Stimulated activated CD8-positive, alpha-beta memory T cell treated with anti-CD3 and anti-CD28 coated beads, Interleukin-4, amount 100 ng/mL, for 4 hours (primary cell): Measurements from ENCODE around the gene MTF2.

Experiments used
- DNase-seq, 2 donors: peaks; one replicate each; pipeline ENCODE4 v3.0.0-alpha.2; 2020; ENCODE audit warnings: low read depth in 2 of 2, low spot score in 1 of 2

Gene MTF2

GRCh38 chr1:93082313-93082712, 3.2 kb downstream of the MTF2 start:
- DNase-seq, result no peak

DNA sequence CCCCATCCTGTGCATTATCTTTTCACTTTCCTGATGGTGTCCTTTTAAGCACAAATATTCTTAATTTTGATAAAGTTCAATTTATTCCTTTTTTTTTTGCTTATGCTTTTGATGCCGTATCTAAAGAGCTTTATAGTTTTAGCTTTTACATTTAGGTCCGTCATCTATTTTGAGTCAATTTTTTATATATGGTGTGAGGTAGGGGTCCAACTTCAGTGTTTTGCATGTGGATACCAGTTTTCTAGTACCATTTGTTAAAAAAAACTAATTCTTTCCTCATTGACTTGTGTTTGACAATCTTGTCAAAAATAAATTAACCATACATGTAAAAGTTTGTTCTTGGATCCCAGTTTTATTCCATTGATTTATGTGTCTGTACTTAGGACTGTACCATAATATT, 4.9 kb downstream of the MTF2 start:
- DNase-seq, result no peak

- no peak for DNase-seq
Measured at GRCh38 chr1:93087532-93087931, 8.4 kb downstream of the MTF2 start.

GRCh38 chr1:93093332-93094006, 14.4 kb downstream of the MTF2 start:
- no peak for DNase-seq

- no peak for DNase-seq
Measured at GRCh38 chr1:93095804-93096585, 16.9 kb downstream of the MTF2 start.

GRCh38 chr1:93102142-93102541, 23.1 kb downstream of the MTF2 start:
- DNase-seq, result no peak

GRCh38 chr1:93106226-93106625, 27.1 kb downstream of the MTF2 start:
- DNase-seq, result no peak

DNA sequence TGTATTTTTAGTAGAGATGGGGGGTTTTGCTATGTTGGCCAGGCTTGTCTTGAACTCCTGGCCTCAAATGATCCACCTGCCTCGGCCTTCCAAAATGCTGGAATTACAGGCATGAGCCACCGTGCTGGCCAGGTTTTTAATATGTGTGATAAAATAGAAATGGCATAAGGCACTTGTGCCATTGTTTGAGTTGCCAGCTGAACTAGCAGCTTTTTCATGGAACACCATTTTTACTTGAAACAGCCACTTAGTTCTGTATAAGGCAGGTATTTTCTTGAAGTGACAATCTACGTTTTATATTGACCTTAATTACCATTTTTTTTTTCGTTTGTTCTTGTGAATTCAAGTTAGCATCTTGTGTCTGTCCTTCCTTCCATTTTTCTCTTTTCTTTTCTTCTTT, 28.3 kb downstream of the MTF2 start:
- DNase-seq, result no peak

DNA sequence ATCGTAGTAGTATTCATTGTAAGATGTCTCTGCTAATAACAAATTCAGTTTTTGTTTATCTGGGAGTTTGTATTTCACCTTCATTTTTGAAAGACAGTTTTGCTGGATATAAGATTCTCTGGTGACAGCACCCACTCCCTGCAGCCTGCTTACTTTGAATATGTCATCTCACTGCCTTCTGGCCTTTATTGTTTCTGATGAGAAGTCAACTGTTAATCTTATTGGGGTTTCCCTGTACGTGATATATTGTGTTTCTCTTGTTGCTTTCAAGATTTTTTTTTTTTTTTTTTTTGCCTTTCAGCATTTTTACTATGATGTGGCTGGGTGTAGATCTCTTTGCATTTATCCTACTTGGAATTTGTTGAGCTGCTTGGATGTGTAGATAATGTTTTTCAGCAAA, 29.3 kb downstream of the MTF2 start:
- no peak for DNase-seq

GRCh38 chr1:93109578-93109977, 30.5 kb downstream of the MTF2 start:
- no peak for DNase-seq

- DNase-seq, result no peak
Measured at GRCh38 chr1:93111065-93111464, 32.0 kb downstream of the MTF2 start.

DNA sequence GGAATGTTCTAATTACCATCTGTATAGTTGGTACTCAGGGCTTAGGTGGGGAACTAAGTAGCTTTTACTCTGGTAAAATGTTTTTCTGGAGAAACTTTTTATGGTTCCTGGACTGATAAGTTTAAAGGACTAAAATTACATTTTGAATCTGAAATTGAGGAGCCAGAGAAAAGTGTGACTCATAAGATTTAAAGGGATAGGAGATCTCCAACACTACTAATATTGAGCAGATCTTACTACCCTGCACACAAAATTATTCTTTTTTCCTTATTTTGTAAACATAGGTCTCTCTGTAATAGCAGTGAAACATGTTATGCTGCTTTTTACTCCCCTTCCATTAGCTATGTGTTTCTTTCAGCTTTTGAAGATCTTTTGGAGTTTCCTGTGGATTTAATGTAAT, 32.5 kb downstream of the MTF2 start:
- no peak for DNase-seq

DNA sequence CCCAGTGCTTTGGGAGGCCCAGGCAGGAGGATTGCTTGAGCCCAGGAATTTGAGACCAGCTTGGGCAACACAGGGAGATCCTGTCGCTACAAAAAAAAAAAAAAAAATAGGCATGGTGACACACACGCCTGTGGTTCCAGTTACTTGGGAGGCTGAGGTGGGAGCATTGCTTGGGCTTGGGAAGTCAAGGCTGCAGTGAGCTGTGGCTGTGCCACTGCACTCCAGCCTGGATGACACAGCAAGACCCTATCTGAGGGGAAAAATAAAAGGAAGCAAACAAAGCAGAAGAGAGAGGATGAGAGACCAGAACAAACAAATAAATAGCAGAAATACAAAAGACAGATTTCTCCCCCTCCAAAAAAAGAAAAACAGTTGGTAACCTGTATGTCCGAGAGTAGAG, 34.0 kb downstream of the MTF2 start:
- DNase-seq, result no peak

GRCh38 chr1:93114391-93114790, 35.3 kb downstream of the MTF2 start:
- no peak for DNase-seq

GRCh38 chr1:93120614-93121013, 41.5 kb downstream of the MTF2 start:
- no peak for DNase-seq

DNA sequence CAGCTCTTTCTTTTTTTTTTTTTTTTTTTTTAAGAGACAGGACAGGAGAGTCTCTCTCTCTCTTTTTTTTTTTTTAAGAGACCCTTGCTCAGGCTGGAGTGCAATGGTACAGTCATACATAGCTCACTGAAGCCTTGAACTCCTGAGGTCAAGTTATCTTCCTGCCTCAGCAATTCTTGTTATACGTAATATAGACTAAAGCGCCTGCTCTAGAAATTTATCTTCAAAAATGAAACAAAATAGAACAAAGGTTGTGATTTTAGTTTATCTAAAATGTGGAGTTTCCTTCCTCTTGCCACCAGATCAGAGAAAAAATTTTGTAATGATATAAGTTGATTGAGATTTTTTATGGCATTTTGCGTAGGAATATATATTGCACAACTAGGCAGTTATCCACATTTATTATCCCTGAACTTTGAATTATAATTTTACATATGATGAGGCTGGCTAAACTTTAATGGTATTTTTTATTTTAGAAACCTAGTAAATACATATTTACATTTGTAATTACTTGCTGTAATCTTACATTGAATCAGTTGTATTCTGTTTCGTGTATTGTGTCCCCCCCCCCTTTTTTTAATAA, 44.2 kb downstream of the MTF2 start:
- DNase-seq, result no peak

DNA sequence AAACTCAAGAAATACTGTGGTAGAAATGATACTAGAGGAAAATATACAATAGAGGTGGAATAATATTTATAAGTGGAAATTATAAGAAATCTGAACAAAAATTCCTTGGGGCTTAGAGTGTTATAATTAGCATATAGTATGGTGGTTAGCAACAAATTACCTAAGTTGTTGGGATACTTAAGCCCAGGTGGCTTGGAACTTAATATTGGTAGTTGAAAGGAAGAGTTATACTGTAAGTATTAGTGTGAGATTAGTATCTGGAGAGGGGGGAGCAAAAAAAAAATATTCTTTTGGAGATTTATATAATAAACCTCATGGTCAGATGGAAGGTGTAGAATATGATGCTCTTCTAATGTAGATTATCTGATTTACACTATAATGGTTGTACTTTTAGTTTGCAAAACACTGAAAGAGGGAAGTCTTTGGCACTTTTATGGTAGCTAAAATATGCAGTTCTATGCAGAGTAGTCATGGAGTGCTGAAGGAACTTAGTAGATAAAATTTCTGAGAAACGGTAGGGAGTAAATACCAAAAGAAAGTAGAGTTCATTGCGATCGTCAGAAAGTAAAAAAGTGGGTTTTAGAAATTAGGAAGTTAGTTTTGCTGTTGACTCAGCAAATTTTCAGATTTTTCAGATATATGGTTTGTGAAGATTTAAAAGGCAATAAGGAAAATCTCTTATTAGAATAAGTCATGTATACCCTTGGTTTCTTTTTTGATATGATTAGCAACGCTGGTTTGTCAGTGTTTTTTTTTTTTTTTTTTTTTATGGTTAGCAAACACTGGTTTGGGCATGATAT, 45.7 kb downstream of the MTF2 start:
- DNase-seq, result no peak

DNA sequence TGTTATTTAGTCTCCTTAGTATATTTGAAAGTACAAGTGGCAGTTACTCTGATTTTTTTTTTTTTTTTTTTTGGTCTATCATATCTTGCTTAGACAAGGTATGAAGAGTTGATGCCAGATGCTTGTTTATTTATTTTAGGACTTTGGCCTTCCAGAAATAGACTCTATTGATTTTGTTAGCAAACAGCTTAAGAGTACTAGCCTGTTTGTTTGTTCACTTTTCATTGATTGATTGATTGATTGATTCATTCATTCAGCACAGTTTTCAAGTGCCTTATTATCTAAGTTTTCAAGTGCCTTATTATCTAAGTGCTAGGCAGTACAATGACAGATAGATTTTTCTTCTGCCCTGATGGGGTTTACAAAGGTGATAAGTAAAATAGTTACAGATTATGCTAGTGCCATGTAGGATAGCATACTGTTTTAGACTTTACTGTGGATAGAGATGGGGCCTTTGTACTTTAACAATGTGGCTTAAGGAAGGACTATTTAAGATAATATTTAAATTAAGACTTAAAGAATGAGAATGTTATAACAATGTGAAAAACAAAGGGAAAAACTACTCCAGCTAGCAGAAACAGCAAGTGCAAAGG, 50.5 kb downstream of the MTF2 start:
- no peak for DNase-seq

- no peak for DNase-seq
Measured at GRCh38 chr1:93132638-93133037, 53.6 kb downstream of the MTF2 start.

DNA sequence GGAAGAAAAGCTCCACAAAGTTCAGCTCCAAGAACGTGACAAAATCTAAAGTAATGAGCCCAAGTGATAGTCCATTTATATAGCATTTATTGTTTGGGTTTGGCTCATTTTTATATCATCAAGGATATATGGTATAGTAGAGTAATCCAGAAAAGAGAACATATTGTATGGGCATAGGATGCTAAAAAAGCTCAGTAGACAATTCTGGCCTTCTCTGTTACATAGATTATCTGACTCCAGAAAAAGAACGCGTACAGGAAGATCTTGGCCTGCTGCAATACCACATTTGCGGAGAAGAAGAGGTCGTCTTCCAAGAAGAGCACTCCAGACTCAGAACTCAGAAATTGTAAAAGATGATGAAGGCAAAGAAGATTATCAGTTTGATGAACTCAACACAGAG, 57.4 kb downstream of the MTF2 start:
- DNase-seq, result no peak

- no peak for DNase-seq
Measured at GRCh38 chr1:93137604-93138292, 58.7 kb downstream of the MTF2 start.
